Small intestine (tissue), 7 donors: ENCODE data around the gene MRPS34. TPM values are rescaled to one million over a fixed set of nuclear protein-coding genes. Genes with fewer than 3 reads are reported as not detected.

Source experiments
- DNase-seq, 2 donors: peaks; one replicate each; pipeline versions ENCODE4 v3.0.0 to v3.0.0-alpha.2; 2013
- FAIRE-seq: peaks from 2 replicates; lab custom pipeline; 2012; peaks lifted over from hg19 to GRCh38; lab: Jason Lieb, UNC
- H3K27ac ChIP-seq, 3 donors: one replicate each; pipeline ENCODE4 v1.5.1; 2013; ENCODE audit warnings: low read length in 2 of 3, mild to moderate bottlenecking in 2 of 3, control low read depth in 1 of 3, inconsistent platforms in 1 of 3, low read depth in 1 of 3, moderate library complexity in 1 of 3
- H3K27me3 ChIP-seq, 3 donors: one replicate each; pipeline ENCODE4 v1.6.1; 2013; ENCODE audit warnings: low read length in 3 of 3, inconsistent platforms in 1 of 3; ENCODE audit not compliant: control insufficient read depth in 3 of 3, insufficient read depth in 3 of 3
- H3K36me3 ChIP-seq, 3 donors: one replicate each; pipeline ENCODE4 v1.6.1; 2013; ENCODE audit warnings: low read length in 3 of 3, inconsistent platforms in 1 of 3, low read depth in 1 of 3, mild to moderate bottlenecking in 1 of 3, moderate library complexity in 1 of 3; ENCODE audit not compliant: control insufficient read depth in 3 of 3, insufficient read depth in 2 of 3
- H3K4me1 ChIP-seq, 3 donors: one replicate each; pipeline ENCODE4 v1.6.1; 2013; ENCODE audit warnings: low read length in 2 of 3, inconsistent platforms in 1 of 3, low read depth in 1 of 3, mild to moderate bottlenecking in 1 of 3, moderate library complexity in 1 of 3; ENCODE audit not compliant: control insufficient read depth in 3 of 3, insufficient read depth in 2 of 3
- H3K4me3 ChIP-seq, 3 donors: one replicate each; pipeline ENCODE4 v1.5.1; 2013; ENCODE audit warnings: low read length in 3 of 3, control low read depth in 1 of 3, inconsistent platforms in 1 of 3, low read depth in 1 of 3, mild to moderate bottlenecking in 1 of 3, moderate library complexity in 1 of 3
- H3K9me3 ChIP-seq, 2 donors: one replicate each; pipeline ENCODE4 v1.6.1; 2013; ENCODE audit warnings: low read depth in 1 of 2, low read length in 1 of 2; ENCODE audit not compliant: control insufficient read depth in 2 of 2, insufficient read depth in 1 of 2
- whole genome bisulfite sequencing, 3 donors: extraction: QIAGEN DNeasy Blood & Tissue Kit; methylation state at CpG; one replicate each; pipeline ENCODE4 v1.1.7; 2013; 5-methylcytosine and 5-hydroxymethylcytosine counted together
- polyA plus RNA-seq, 4 donors: library from polyadenylated mRNA; stranded (reverse) in 3 of 4; unstranded in 1 of 4; fragments of 200-250 nt in 3 of 4; fragments of 120-200 nt in 1 of 4; gene quantifications; one replicate each; pipeline versions ENCODE4 v1.2.1 to v1.2.3, GENCODE V29; 2013
- donor health status: healthy with polysubstance abuse.
- donor health status: control.
- donor health status: control.
- donor health status: Bipolar disorder and iron deficiency.
- donor health status: healthy.

MRPS34 gene
- polyA plus RNA-seq, 4 donors, result 88.9 to 199 (median 172) TPM

DNA sequence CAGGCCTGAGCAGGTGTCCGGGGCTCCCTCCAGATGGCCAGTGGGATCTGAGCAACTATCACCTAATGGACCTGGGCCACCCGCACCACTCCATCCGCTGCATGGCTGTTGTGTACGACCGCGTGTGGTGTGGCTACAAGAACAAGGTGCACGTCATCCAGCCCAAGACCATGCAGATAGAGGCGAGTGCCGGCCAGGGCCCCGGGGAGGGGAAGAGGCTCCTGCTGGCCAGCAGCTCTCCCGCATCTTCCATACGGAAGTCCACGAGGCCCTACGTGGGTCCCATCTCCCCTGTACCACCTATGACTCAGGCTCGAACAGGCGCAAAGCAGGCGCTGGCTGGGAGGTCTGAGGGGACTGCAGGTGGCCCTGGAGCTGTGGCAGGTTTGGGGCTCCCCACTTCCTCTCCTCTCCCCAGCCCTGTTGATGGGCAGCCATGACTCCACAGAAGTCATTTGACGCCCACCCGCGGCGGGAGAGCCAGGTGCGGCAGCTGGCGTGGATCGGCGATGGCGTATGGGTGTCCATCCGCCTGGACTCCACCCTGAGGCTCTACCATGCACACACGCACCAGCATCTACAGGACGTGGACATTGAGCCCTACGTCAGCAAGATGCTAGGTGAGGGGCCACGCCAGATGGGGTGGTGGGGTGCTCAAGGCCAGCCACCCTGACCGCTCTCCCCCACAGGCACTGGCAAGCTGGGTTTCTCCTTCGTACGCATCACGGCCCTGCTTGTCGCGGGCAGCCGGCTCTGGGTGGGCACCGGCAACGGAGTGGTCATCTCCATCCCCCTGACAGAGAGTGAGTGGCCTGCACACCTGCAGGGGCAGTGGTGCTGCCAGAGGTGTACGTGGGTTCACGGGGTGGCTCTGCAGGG is 5.6 kb downstream of the MRPS34 start:
- no peak for FAIRE-seq
- peaks cover 4 to 84% (median 8%) of the 10 kb centered on the region in 3 donors for H3K36me3 ChIP-seq
- no peak for DNase-seq
- H3K4me1 ChIP-seq, result peaks cover 0 to 3% (median 0%) of the 10 kb centered on the region in 3 donors
- no peaks in the 10 kb centered on the region for H3K27me3 ChIP-seq
- H3K27ac ChIP-seq, result no peak overlapping the region
- no peak overlapping the region for H3K4me3 ChIP-seq
- H3K9me3 ChIP-seq, result no peaks in the 10 kb centered on the region
- WGBS, 3 donors, result 91 to 94% (median 92%) methylated on average over 41 to 42 of the region's 42 CpGs

- no peaks in the 10 kb centered on the region for H3K27me3 ChIP-seq
- FAIRE-seq, result no peak
- H3K4me1 ChIP-seq, result peaks cover 0 to 3% (median 0%) of the 10 kb centered on the region in 3 donors
- DNase-seq, result no peak
- H3K9me3 ChIP-seq, result no peaks in the 10 kb centered on the region
- no peak overlapping the region for H3K27ac ChIP-seq
- 86 to 91% (median 87%) methylated on average over 17 to 18 of the region's 18 CpGs for WGBS, 3 donors
- H3K4me3 ChIP-seq, result no peak overlapping the region
- peaks cover 4 to 84% (median 11%) of the 10 kb centered on the region in 3 donors for H3K36me3 ChIP-seq
Measured at GRCh38 chr16:1766701-1767100, 6.2 kb downstream of the MRPS34 start.

DNA sequence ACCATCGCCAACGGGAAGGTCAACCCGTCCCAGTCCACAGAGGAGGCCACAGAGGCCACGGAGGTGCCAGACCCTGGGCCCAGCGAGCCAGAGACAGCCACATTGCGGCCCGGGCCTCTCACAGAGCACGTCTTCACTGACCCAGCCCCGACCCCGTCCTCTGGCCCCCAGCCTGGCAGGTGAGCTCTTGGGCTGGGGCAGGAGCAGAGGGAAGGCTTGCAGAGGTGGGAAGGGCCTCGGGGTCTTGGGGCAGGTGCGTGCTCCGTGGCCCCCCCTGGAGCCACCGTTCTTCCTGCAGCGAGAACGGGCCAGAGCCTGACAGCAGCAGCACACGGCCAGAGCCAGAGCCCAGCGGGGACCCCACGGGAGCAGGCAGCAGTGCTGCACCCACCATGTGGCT is 6.7 kb downstream of the MRPS34 start:
- no peak overlapping the region for H3K4me3 ChIP-seq
- peaks cover 4 to 85% (median 11%) of the 10 kb centered on the region in 3 donors for H3K36me3 ChIP-seq
- no peak overlapping the region for H3K27ac ChIP-seq
- 90 to 95% (median 92%) methylated on average over 18 to 19 of the region's 19 CpGs for WGBS, 3 donors
- H3K9me3 ChIP-seq, result no peaks in the 10 kb centered on the region
- no peaks in the 10 kb centered on the region for H3K27me3 ChIP-seq
- H3K4me1 ChIP-seq, result peaks cover 0 to 3% (median 0%) of the 10 kb centered on the region in 3 donors
- FAIRE-seq, result no peak
- no peak for DNase-seq

GRCh38 chr16:1765826-1766225 is 7.1 kb downstream of the MRPS34 start:
- WGBS, 3 donors, result 88 to 92% (median 92%) methylated on average over 22 of the region's 22 CpGs
- FAIRE-seq, result no peak
- Histone ChIP-seq H3K36me3 (peaks cover 4 to 89% (median 11%) of the 10 kb centered on the region in 3 donors), H3K27ac (no peak overlapping the region), H3K4me1 (peaks cover 0 to 3% (median 0%) of the 10 kb centered on the region in 3 donors), H3K4me3 (no peak overlapping the region), H3K9me3 (no peaks in the 10 kb centered on the region), H3K27me3 (no peaks in the 10 kb centered on the region)
- no peak for DNase-seq

- WGBS, 3 donors, result 84 to 91% (median 91%) methylated on average over 21 of the region's 21 CpGs
- FAIRE-seq (no peak), DNase-seq (no peak)
Measured at GRCh38 chr16:1764971-1765370, 8.0 kb downstream of the MRPS34 start.

DNA sequence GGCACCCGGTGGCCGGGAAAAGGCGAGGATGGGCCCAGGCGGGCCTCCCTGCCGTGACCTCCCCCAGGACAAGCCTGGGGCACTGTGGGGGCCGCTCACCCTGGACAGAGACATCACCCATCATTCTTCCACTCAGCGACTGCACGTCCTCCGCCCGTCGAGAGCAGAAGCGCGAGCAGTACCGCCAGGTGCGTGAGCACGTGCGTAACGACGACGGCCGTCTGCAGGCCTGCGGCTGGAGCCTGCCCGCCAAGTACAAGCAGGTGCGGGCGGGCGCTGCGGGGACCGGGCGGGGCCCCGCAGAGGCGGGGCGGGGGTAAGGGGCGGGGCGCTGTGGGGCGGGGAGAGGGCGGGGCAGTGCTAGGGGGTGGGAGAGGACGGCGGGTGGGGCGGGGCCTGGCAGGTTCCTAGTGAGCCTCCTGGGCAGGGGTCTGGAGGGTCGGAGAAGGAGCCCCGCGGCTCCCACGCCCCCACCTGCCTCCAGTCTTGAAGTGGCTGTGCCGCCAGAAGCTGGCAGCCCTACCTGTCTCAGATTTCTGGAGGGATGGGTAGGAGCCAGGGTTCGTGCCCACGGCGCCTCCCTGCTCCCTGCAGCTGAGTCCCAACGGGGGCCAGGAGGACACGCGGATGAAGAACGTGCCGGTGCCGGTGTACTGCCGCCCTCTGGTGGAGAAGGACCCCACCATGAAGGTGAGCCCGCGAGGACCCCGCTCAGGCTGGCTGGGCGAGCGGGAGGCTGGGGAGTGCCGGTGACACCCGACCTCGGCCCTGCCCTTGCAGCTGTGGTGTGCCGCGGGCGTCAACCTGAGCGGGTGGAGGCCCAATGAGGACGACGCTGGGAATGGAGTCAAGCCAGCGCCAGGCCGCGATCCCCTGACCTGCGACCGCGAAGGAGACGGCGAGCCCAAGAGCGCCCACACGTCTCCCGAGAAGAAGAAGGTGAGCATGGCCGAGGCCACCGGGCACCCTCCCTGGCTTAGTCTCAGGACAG is 9.1 kb downstream of the MRPS34 start:
- no peaks in the 10 kb centered on the region for H3K4me1 ChIP-seq
- no peaks in the 10 kb centered on the region for H3K27me3 ChIP-seq
- no peak overlapping the region for H3K4me3 ChIP-seq
- no peaks in the 10 kb centered on the region for H3K9me3 ChIP-seq
- DNase-seq (peak in 1 of 2 donors; percentile 48), FAIRE-seq (no peak)
- H3K27ac ChIP-seq, result no peak overlapping the region
- H3K36me3 ChIP-seq, result peaks cover 4 to 93% (median 14%) of the 10 kb centered on the region in 3 donors
- 76 to 87% (median 85%) methylated on average over 56 to 81 of the region's 81 CpGs for WGBS, 3 donors

More at GRCh38 chr16:1764971-1765370, 8.0 kb downstream of the MRPS34 start:
- Histone ChIP-seq H3K4me3 (no peak overlapping the region), H3K36me3 (peaks cover 4 to 93% (median 14%) of the 10 kb centered on the region in 3 donors), H3K27me3 (no peaks in the 10 kb centered on the region), H3K4me1 (no peaks in the 10 kb centered on the region), H3K27ac (no peak overlapping the region), H3K9me3 (no peaks in the 10 kb centered on the region)

GRCh38 chr16:1762879-1763520 is 9.9 kb downstream of the MRPS34 start:
- DNase-seq, result no peak
- Histone ChIP-seq H3K9me3 (no peaks in the 10 kb centered on the region), H3K4me1 (peaks cover 0 to 4% (median 0%) of the 10 kb centered on the region in 3 donors), H3K27me3 (no peaks in the 10 kb centered on the region), H3K27ac (no peak overlapping the region), H3K36me3 (peaks cover 3 to 92% (median 14%) of the 10 kb centered on the region in 3 donors), H3K4me3 (no peak overlapping the region)
- no peak for FAIRE-seq
- WGBS, 3 donors, result 89 to 91% (median 90%) methylated on average over 24 of the region's 24 CpGs
